T1000 (cell line): ENCODE measurements around the gene GUCY1A2.
"Not testable (repeated sequence)": the region's sequence is repeated elsewhere in the genome, so short reads cannot be mapped to it uniquely, and the experiment has no call there.

Experiments
- DNase-seq: peaks from one replicate; lab custom pipeline; 2025; ENCODE audit warnings: mixed read lengths; lab: John Stamatoyannopoulos, UW

GUCY1A2 gene

GRCh38 chr11:106840947-106841346 lies 177.3 kb downstream of the GUCY1A2 start:
- DNase-seq, result no peak

GRCh38 chr11:106840146-106840545 lies 178.1 kb downstream of the GUCY1A2 start:
- DNase-seq, result no peak

- DNase-seq, result no peak
Observed at GRCh38 chr11:106834567-106834966, 183.7 kb downstream of the GUCY1A2 start.

GRCh38 chr11:106828976-106829375 lies 189.3 kb downstream of the GUCY1A2 start:
- no peak for DNase-seq

- no peak for DNase-seq
Observed at GRCh38 chr11:106828576-106828975, 189.7 kb downstream of the GUCY1A2 start.

GRCh38 chr11:106827687-106828086 lies 190.6 kb downstream of the GUCY1A2 start:
- DNase-seq, result no peak

- DNase-seq, result not testable (repeated sequence)
Observed at GRCh38 chr11:106826558-106826957, 191.7 kb downstream of the GUCY1A2 start.

GRCh38 chr11:106821826-106822225 lies 196.4 kb downstream of the GUCY1A2 start:
- no peak for DNase-seq

- no peak for DNase-seq
Observed at GRCh38 chr11:106821291-106821690, 197.0 kb downstream of the GUCY1A2 start.

- no peak for DNase-seq
Observed at GRCh38 chr11:106818443-106818842, 199.8 kb downstream of the GUCY1A2 start.

GRCh38 chr11:106815209-106815608 lies 203.1 kb downstream of the GUCY1A2 start:
- no peak for DNase-seq

- no peak for DNase-seq
Observed at GRCh38 chr11:106813806-106814205, 204.5 kb downstream of the GUCY1A2 start.

GRCh38 chr11:106794058-106794457 lies 224.2 kb downstream of the GUCY1A2 start:
- no peak for DNase-seq

- no peak for DNase-seq
Observed at GRCh38 chr11:106789406-106789805, 228.9 kb downstream of the GUCY1A2 start.

GRCh38 chr11:106787454-106787853 lies 230.8 kb downstream of the GUCY1A2 start:
- DNase-seq, result no peak

- DNase-seq, result no peak
Observed at GRCh38 chr11:106785913-106786650, 232.2 kb downstream of the GUCY1A2 start.

- not testable (repeated sequence) for DNase-seq
Observed at GRCh38 chr11:106777302-106777701, 241.0 kb downstream of the GUCY1A2 start.

- no peak for DNase-seq
Observed at GRCh38 chr11:106770489-106771085, 247.7 kb downstream of the GUCY1A2 start.

- DNase-seq, result no peak
Observed at GRCh38 chr11:106765469-106766258, 252.6 kb downstream of the GUCY1A2 start.

- no peak for DNase-seq
Observed at GRCh38 chr11:106763501-106763900, 254.8 kb downstream of the GUCY1A2 start.

GRCh38 chr11:106761745-106762144 lies 256.5 kb downstream of the GUCY1A2 start:
- DNase-seq, result no peak

- no peak for DNase-seq
Observed at GRCh38 chr11:106761240-106761639, 257.0 kb downstream of the GUCY1A2 start.

GRCh38 chr11:106748059-106748458 lies 270.2 kb downstream of the GUCY1A2 start:
- no peak for DNase-seq
